CD1c-positive myeloid dendritic cell (primary cell): ENCODE results near the gene HOXB7.

Experiments used
- DNase-seq: peaks from one replicate; pipeline ENCODE4 v3.0.0-alpha.2; 2016; ENCODE audit errors: extremely low spot score

HOXB7 gene

DNA sequence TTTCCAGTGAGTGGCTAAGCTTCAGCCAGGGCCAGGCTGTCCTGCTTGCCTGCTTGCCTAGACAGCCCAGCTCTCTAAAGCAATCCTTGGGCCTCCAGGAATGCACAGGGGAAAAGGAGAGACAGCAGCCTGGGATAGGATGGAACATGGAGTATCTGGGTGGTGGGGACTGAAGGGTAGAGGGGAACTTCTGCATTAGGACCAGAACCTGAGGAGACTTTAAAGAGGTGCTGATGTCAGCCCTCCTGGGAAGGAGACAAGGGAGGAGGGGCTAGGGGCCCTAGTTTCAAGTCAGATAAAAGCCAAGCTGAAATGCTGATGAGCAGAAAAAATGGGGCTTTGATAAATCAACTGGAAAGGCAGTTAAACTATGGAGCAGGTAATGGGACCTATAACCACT lies 1.8 kb downstream of the HOXB7 start:
- DNase-seq, result no peak

DNA sequence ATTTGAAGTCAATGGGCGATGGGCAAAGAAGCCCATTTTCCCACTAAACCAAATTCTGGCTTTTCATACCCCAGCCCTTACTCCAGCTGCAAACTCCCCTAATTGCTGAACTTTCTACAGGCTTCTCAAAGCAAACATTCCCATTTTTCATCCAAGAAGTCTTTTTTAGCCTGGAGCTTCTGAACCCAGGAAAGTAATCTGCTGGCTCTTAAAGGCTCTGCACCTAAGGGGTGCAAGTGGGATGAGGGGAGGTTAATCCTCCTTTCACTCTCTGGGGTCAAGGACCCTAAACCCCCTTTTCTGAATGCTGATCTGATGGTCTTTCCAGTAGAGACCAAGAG lies 2.4 kb downstream of the HOXB7 start:
- DNase-seq, result no peak

DNA sequence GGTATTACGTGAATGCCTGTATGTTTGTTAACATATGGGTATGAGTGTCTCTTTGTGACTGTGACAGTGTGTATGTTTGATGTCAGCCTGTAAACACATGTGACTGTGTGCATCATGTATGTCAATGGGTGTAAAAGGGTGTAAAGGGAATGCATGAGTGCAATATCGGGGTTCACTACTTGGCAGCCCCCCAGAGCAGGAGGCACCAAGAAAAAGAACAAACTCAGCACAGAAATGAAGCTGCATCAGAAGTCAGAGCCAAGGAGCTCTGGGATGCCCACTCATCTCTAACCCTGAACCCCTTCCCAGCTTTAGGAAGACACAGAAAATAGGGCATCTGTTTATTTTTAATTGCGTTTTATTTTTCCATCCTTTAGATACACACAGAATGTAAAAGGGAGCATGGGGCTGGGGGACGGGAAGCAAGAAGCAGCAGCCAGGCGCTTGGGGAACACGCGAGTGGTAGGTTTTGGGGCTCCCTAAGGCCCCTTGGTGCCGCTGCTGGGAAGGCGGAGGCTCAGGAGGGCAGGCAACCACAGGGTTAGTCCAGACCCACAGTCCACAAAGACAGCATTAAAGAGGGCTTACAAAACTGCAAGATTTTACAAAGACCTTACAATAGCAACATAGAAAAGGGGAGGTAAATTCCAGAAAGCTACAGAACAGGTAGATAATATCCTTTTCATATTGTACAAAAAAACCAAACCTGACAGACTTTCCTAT lies 3.8 kb downstream of the HOXB7 start:
- DNase-seq, result no peak

DNA sequence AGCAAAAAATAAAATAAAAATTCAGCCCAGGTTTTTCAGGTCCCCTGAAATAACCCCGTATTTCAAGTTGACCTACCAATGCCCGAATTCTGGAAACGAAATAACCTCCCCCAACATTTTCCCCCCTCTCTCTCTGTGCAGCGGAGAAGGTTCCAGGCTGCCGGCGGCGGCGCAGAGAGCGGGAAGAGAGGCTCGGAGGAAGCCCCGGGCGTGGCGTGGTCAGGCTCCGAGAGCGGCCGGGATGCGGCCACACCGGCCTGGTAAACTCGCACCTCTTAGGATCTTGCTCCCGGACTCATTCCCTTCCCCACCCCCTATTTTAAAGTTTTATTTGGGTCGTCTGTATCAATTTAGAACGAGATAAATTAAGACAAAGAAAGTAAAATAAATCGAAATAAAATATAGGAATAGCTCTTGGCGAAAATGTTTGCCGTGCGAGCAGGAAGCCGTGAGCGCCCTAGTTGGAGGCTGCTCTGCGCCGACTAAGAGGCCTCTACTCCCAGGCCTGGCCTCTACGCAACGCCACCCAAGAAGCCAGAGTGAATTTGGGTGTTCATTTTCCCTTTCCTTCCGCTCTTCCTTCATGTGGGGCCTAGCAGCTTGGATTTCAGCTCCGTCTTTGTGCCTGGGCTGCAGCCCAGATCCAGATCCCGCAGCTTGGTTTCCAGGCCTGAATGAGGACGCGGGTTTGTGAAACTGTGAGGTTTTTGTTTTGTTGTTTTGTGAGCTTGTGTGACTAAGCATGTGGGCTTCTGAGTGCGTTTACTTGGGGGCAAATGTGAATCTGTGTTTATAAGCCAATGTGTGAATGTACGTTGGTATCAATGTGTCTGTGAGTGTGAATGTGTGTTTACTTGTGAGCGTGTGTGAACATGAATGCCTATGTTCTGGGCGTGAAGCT lies 4.6 kb downstream of the HOXB7 start:
- no peak for DNase-seq

DNA sequence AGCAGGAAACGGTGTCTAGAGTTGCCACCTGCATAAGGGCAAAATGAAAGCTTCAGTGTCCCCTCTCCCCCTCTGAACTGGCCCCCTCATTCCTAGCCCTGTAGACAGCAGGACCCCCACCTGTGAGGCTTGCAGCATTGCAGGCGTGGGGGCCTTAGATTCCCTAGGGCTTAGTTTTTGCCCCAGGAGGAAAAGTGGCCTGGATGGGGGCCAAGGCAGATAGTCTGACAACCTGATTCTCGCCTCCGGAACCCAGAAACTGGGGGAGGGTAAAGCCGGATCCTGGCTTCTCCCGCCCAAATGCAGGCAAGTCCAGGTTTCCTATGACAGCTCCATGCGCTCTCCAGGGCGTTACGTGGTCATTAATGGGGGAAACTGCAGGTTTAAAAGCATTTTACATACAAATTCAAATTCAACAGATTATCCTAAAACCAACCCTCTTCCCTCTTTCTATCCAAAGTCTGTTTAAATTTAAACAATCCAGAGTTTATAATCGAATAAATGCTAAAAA lies 5.4 kb downstream of the HOXB7 start:
- no peak for DNase-seq

DNA sequence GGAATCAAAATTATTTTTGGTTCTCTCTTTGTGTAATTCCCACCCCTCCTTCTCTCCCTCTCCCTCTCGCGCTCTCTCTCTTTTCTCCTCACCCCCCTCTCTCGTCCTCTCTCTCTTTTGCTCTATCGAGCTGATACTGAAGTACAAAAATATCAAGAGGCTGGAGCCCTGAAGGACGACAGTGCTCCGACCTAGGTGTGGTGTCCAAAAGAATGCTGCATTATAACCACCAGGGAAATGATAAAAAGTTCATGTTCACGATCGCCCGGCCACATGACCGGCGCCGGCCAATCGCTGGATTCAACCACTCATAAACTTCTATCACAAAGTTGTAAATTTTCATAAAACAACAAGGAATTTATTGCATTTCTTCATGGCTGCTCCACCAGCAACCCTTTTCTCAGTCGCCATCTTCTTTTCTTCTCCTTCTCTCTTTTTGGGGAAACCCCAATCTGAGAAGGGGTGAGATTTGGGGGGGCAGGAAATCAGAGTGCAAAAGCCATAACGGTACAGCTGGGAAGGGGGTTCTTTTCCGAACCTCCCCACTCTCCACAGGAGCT lies 6.0 kb downstream of the HOXB7 start, which contains the start of gene HOXB6:
HOXB6 (minus strand) TSS at position 217 of the 560 bp plus-strand sequence. CDS start 6,836 bp downstream, outside the sequence.
- DNase-seq, result no peak

DNA sequence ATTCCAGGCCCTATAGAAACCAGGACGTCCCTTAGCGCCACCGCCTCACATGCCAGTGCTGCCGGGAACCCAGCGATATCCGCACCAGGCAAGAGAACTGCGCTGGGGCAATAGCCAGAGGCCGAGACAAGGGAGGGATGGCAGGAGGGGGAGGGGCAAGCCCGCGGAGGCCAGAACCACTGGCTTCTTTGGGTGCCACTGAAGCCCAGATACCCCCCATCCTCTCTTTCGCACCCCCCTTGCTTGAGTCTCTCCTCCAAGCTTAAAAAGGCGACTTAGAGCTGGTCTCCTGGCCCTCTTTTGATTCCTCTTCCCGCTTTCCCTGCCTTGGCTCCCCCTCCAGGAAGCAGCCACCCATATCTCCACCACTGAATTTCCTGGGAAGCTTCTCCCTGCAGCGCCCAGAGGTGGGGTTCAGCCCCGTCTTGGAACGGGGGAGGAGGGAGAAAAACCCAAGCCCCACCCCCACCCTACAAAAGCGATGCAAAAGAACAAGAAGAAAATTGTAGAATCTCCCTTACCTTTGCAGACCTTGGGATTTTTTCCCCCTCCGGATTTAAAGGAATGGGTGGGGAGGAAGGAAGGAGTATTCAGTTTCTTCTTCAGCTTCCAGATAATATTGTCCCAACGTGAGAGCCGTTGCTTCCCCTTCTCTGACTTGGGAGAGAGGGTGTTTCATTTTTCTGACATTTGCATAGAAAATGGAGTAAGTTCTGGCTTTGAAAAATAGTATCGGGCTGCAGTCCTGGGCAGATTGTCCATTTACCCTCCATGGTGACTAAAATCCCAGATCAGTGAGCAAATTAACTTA lies 6.7 kb downstream of the HOXB7 start:
- no peak for DNase-seq

DNA sequence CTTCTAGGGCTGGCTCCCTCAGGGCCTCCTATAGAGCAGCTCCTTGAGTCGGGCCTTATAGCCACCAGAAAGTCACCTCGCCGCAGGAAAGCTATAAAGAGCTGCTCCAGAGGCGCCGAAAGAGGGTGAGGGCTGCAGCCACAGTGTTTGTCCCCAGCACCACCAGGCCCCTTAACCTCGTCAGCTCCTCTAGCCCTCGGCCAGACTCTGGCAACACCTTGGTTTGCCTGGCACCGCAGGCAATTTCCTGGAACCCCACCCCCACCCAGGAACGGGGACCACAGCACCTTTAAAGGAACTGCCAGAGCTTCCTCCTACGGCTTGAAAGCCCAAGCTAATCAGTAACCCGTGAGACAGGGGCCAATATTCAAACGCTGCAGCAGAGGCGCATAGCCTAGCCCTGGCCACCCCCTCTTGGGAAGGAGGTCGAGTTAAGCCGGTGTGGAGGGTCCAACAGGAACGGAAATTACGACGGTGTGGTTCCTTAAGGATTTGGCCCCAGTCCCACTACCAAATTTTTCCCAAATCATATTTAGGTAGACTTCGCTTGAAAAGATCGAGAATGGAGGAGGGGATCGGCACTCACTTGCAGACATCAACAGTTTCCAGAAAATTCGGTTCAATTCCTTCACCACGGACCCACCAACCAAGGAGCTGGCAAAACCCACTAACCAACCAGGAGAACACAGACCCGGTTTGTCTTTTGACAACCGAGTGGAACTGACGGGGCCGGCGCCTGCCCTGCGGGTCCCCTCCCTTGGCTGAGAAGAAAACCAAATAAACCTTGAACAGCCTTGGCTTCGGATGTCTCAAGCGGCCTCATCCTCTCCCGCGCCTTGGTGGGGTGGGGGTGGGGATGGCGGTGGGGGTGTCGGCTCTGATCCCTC lies 9.0 kb downstream of the HOXB7 start:
- no peak for DNase-seq

DNA sequence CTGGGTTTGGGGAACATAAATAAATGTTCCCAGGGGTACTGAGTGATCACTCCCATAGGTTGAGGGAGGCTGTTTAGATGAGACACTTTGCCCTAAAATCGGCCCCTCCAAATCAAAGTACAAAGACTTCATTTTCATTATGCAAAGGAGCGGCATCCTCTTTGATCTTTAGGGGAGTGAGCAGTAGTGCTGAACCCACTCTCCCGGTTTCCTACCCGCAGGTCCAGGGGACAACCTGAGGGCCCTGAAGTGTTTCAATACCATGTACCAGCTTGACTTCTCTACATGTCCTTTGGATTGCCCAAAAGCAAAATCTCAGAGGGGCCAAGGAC lies 9.6 kb downstream of the HOXB7 start:
- no peak for DNase-seq

DNA sequence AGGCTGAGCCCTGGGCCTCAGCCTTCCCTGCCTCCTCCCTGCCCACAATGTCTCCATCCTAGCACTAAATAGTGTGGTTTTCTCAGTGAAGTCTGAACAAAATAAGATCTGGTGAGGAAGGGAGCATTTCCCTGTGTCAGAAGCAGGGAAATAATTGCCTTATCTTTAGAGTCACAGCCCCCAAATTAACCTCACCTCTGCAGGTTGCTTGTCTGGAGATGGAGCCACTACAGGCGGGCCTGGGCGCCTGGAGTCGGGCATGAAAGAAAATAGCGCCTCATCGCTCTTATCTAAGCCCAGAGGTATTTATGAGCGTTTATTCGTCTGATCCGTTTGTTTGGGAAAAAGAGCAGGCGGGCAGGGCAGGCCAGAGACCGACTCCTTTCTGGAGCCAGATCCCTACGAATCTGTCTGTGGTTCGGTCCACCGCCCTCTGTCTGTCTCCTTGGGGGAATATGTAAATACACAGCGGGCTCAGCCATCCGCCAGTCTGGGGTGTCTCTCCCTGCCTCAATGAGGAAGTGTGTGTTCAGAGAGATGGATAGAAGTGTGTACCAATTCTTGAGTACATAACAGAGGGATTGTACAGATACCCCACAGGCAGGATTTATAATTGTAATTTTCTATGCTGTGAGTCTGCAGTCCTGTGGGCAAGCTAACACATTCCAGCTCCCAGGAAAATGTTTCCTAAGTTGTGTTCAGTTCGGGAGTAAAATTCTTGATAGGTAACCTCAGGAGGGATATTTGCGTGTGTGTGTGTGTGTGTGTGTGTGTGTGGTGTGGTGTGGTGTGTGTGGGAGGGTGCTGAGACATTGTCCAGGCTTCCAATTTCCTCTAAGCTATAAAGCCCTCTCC lies 10.3 kb downstream of the HOXB7 start:
- no peak for DNase-seq

DNA sequence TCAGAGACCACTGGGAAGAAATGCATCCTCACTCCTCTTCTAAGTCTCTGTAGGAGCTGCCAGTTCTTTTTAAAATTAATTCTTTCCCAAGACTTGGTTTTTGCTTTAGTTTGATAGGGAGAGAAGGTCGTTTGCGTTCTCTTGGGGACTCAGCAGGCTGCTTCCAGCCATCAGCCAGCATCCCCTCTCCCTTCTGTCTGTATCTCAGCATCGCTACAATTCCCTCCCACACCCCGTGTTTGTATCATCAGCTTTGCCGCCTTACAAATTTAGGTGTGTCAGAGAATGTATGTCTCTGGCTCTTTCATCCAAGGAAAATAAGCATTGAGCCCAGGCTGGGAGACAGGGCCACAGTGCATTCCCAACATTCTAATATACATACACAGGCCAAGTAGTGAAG lies 11.5 kb downstream of the HOXB7 start:
- no peak for DNase-seq

DNA sequence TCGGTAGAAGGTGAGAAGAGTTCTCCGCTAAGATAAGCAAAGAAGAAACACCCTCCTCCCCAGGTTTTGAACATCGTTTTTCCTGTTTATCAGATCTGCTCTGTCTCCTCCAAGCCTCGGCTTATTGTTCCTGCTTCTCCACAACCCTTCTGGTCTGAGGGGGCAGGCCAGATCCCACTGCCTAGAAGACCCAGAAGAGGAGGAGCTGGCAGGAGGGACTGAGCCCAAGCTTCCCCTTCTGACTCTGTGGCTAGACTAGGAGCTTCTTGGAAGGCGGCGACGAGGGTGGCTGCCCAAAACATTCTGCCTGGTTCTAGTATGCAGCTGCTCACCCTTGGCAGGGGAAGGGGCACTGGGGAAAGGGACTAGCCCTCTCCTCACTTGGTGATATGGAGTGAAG lies 12.1 kb downstream of the HOXB7 start:
- peak; percentile 7 for DNase-seq

DNA sequence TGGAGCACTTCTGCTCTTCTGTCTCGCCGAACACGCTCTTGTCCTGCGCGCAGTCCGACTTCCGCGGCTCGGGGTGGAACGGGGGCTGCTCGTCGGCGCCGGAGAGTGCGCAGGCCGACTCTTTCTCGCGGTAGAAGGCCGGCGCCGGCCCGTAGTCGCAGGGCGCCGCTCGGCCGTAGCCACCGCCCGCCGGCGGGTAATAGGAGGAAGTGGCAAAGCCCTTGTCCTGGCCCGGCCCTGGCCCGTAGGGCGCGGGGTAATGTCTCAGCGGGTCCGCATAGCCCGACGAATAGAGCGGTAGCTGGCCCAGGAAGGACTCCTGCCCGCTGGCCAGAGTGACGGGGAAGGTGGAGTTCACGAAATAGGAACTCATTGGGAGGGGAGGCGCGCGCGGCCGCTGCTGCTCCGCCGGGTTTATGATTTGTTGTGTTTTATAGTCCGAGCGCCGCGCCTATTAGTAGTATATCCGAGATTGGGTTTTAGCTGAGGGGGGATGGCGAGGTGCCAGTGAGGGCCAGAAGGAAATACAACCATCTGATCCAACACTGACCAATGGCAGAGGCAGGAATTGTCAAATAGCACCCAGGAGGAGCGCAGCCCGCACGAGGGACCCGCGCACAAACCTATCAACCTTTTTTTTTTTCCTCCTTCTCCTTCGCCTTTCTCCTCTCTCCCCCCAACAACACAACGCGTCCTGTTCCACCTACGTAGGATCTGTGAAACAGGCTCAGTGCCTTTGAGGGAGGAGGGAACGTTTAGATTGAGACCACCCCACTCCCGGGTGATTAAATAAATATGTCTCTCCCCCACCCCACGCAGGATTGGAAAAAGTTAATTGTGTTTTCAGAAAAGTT lies 12.8 kb downstream of the HOXB7 start:
- DNase-seq, result peak; percentile 72

DNA sequence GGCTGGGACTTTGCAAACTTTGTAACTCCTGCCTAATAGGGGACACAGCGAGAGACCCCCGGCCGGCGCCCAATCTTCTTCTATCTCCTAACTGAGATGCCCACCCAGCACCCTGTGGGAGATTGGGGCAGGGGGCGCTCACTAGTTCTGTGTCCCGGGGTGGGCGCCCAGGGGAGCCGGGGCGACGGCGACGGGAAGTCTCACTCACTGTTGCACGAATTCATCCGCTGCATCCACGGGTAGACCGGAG lies 13.4 kb downstream of the HOXB7 start:
- DNase-seq, result no peak

DNA sequence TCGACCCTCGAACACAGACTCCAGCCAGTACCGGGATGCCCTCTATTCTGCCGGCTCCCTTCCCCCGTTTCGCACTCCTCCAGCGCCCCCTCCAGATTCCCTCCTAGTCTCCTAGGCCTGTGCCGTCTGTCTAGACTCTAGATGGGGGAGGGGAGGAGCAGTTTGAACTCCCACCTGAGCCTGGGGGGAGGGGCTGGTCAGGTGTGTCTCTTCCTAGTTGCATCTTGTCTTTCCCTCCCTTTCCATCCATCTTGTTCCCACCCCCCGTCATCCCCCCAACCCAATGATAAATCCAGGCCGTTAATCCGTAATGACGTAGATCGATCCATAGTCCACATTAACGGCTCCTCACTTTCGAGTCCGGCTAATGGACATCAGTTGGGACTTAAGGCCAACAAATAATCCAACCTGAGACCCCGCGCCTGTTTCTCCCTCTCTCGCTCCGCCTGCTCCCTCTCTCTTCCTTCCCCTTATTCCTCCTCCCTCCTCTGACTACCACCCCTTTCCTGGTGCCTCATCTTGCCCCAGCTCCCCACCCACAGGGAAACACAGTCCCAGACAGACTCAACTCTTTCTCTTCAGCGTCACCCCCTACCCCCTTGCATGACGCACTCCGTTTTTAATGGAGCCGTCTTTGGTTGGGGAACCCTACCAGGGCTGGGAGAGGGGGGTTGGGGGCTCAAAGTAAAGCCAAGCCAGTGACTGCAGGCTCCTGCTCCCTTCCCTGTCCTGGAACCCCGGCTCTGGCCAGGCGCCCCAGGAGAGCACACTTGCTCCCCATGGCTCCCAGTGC lies 13.9 kb downstream of the HOXB7 start:
- no peak for DNase-seq

DNA sequence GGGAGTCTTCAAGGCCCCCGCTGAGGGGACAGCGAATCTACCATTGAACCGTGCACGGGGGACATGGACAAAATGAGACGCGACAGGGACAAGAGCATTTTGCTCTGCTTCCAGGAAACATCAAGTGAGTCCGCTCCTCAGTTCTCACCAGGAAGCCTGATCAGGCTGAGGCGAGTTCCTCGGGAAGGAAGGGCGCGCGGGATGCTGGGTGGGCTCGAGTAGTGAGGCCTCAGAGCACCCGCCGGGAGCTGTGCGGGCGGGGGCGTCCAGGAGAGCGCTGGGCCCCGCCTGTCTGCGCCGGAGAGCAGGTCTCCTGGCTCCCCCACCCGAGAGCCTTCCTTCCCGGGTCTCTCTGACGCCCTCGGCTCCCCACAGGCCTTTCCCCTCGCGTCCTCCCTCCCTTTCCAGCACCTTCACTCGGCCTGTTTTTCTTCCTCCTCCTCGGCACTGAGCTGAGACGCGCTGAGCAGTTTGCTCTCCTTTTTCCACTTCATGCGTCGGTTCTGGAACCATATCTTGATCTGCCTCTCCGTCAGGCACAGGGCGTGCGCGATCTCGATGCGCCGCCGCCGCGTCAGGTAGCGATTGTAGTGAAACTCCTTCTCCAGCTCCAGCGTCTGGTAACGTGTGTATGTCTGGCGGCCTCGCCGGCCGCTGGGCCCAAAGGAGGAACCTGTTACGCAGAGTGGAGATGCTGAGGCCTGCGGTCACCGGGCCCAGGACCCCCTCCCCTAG lies 14.7 kb downstream of the HOXB7 start:
- DNase-seq, result peak; percentile 16

DNA sequence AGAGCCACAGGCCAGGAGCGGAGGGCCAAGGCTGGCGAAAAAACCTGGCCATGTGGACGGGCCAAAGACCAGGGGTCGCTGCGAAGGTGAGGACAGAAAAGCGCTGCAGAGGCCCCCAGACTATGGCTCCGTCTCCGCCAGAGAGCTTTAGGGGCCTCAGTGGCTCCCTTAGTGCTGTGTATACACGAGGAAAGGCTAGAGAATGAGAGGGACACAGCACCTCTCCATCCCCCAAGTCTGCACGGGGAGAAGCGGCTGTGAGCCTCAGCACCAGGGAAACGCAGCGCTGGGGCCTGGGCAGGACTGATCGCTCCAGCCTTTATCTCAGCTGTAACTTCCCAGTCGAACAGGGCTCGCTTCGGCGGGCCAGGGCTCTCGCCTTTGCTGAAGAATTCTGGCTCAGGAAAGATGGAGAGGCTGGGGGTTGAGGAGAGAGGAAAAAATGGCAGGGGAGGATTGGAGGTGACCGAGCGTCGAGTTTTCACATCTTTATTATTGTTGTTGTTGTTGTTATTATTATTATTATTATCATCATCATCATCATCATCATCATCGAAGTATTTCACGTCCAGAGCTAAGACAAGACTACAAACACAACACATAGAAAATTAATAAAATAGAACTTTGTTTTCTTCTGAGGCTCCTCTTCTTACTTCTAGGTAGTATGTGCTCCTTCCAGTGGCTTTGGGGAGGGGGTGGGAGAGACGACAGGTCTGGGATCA lies 15.4 kb downstream of the HOXB7 start:
- no peak for DNase-seq
